Stromal cell of bone marrow (primary cell): ENCODE data around the gene MAMSTR.
A peak's percentile ranks its signal among the peaks of the same experiment; 100 is the strongest.

Experiments
- DNase-seq: peaks from one replicate; pipeline ENCODE4 v3.0.0-alpha.2; 2012; ENCODE audit warnings: low read depth

MAMSTR gene

DNA sequence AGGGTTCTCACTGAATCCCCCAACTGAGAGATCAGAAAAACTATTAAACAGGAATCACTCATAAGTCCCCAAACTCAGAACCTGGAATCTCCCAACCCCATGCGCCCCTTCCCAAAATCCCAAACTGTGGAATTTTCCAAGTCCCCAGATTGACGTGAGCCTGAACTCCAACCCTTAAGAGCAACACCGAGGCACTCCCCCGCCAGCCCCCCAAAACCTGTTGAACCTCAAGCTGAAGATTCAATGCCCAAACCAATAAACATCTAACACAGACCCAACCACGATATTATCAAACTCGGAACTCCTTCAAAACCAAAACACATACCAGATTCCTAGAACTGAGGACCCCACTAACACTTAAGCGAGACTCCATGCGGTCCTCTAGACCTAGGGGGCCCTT, 26.6 kb upstream of the MAMSTR start:
- no peak for DNase-seq

- DNase-seq = peak; percentile 44
Observed at GRCh38 chr19:48745208-48745995, 25.9 kb upstream of the MAMSTR start.

DNA sequence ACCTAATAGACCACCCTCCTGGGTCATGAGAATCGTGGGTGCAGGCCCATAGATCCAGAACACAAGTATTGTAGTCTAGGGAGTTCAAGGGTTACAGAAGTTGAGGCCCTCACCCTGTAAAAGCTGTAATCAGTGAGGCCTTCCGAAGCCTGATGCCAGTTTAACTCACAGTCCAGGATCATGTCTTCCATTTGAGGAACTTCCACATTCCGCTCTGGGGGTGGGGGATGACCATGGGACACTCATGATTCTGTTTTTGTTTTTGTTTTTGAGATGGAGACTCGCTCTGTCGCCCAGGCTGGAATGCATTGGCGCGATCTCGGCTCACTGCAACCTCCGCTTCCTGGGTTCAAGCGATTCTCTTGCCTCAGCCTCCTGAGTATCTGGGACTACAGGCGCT, 22.6 kb upstream of the MAMSTR start:
- no peak for DNase-seq

- DNase-seq = no peak
Observed at GRCh38 chr19:48741129-48741999, 21.8 kb upstream of the MAMSTR start.

DNA sequence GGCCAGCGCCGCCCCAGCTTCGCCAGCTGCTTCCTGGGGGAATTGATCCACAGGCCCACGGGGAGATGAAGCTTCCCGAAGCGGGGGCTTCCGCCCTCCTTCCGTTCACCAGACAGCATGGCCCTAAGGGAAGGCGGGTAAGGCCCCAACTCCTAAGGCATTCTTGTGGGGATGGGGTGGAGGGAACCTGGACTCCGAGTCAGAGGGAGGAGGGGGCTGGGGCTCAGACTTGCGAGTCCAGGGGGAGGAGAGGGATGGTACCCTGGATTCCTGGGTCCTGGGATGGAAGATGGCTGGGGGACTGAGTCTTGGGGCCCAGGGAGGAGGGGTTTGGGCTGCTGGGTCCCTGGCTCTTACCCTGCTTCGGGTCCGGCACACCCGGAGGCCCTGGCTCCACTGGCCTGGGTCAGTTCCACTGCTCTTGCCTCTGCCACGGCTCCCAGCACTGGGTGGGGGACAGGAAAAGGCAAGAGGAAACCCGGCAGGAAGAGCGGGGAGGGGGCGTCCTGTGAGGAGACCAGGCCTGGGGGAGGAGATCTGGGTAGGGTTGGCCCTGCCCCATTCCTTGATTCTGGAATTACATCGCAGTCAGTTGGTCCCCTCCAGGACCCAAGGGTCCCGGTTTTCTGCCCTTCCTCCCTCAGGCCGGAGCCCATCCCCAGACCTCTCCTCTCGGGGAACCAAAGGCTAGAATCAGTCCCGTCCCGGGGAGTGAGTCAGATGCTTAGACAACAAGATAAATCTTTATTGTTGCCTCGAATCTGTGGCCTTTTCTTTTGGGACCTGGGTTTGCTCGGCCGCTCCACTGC, 20.8 kb upstream of the MAMSTR start, which contains the start of gene RASIP1:
Gene RASIP1, minus strand, starts transcription at position 447 of the 809 bp plus-strand sequence. Its CDS starts 328 bp downstream, at position 119.
- no peak for DNase-seq

GRCh38 chr19:48739404-48740163, 20.1 kb upstream of the MAMSTR start:
- DNase-seq = no peak

DNA sequence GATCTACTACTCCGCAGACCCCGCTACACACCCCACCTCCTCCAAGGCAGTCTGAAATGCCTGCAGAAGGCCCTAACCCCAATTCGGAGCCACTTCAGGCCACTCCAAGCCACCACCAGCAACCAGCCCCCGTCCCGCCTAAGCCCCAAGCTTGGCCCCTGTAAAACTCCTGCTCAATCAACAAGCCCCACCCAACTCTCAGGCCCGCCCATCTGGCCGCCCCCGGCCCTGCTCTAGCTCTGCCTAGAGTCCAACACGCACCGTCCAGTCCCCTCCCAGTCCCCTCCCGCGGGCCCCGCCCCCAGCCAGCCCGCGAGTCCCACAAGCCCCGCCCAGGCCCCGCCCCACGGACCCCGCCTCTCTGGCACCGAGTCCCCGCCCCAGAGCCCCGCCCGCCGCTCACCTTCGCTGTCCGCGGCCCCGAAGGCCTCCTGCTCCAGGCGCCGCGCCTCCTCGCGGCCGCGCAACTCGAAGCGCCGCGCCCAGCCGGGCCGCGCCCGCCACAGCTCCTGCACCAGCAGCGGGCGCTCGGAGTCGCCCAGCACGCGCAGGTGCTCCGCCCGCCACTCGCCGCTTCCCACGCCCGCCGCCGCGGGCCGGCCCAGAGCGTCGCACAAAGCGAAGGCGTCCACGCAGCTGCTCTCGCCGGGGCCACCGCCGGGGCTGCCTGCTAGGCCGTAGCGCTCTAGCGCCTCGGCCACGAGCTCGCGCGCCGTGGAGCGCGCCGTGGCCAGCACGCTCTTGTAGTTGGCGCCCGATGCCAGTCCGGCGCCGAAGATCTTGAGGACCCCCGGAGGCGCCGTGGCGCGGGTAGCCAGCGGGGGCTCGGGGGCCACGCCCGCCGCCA, 19.3 kb upstream of the MAMSTR start:
- DNase-seq = peak; percentile 19

- no peak for DNase-seq
Observed at GRCh38 chr19:48737360-48737998, 18.0 kb upstream of the MAMSTR start.

GRCh38 chr19:48735031-48735615, 15.6 kb upstream of the MAMSTR start:
- no peak for DNase-seq

DNA sequence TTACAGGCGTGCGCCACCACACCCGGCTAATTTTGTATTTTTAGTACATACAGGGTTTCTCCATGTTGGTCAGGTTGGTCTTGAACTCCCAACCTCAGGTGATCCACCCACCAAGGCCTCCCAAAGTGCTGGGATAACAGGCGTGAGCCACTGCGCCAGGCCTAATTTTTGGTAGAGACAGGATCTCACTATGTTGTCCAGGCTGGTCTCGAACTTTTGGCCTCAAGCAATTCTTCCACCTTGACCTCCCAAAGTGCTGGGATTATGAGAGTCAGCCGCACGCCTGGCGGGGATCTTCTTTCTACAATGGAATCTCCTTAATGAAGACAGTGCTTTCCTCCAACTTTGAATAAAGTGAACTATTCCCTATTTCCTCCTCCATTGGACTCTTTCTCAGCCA, 15.1 kb upstream of the MAMSTR start:
- no peak for DNase-seq

DNA sequence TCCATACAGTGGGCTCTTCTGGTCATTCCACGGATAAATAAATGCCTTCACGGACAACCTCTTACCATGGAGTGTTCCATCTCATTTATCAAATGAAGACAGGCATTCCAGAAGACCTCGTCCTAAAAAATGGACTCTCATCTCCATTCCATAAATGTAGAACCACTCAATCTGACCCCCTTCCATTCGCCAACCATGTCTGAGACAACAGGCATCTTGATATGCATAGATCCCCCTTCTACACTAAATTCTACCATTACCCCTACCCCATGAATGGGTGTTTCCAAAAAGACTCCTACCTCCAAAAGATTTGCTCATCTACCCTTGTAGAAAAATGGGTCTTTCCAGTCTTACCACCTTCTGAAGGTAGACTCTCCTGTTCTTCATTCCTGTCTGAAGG, 11.9 kb upstream of the MAMSTR start:
- no peak for DNase-seq

DNA sequence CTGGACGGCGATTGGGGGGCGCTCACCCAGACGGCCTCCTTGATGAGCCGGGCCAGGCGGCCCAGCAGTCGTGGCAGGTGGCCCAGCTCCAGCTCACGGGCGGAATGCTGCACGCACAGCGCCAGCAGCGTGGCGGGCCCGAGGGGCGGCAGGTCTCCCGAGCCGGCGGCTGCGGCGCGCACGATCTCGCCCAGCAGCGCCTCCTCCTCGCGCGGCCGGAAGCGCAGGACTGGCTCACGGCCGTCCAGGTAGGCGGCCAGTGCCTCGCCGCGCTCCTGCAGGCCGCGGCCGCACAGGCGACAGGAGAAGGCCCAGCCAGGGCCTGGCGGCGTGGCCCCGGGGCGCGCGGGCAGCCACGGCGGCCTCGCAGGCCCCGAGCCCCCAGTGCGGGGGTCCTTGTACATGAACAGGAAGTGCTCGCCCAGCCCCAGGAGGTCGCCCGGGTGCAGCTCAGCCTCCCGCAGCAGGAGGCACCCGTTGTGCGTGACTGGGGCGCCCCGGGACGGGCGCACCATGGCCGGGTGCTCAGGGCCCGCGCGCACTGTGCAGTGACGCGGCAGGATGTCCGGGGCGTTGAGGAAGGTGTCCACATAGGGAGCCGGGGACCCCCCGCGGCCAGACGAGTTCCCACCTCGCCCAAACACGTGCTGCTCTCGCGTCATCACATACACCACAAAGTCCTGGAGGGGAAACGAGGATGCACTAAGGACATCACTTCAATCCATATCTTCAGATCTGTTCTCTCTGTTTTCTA, 9.6 kb upstream of the MAMSTR start:
- no peak for DNase-seq

GRCh38 chr19:48726556-48726955, 7.0 kb upstream of the MAMSTR start:
- no peak for DNase-seq

DNA sequence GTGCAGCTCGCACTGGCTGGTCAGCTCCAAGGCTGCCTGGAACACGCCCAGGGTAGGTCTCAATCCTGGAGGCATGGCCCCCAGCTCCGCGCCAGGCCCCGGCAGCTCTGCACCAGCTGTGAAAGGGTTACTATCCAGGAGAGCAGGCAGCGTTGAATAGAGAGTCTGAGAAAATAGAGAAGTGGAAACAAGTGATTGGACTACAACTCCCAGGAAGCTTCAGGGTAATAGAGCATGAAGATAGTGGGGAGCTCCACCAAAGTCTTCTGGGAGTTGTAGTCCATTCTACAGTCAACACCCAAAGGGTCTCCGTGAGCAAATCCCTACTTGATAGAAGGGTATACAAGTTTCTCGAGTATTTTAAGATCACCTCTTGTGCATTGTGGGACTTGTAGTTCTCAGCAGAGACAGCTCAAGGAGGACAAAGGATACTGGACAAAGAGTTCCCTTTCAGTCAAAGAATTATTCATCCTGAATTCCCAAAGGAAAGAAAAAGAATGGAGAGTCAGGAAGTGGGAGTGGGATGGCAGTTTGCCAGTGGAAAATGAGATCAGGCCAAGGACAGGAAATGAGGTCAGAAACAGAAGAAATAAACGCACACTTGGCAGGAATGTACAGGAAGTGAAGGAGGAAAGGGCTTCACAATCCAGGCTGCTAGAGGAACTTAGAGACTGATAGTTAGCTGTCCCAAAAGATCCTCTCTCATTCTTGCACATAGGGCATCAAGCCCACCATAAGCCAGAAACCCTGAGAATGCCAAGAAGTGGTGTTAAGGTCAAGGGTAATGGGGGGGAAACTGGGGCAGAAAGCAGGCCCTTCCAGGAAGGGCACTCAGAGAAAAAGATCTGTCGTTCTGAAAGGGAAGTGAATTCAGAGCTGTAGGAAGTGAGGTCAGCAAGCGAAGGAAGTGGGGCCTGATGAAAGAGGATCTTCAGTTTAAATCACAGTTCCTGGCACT, 5.5 kb upstream of the MAMSTR start:
- peak; percentile 86 for DNase-seq

DNA sequence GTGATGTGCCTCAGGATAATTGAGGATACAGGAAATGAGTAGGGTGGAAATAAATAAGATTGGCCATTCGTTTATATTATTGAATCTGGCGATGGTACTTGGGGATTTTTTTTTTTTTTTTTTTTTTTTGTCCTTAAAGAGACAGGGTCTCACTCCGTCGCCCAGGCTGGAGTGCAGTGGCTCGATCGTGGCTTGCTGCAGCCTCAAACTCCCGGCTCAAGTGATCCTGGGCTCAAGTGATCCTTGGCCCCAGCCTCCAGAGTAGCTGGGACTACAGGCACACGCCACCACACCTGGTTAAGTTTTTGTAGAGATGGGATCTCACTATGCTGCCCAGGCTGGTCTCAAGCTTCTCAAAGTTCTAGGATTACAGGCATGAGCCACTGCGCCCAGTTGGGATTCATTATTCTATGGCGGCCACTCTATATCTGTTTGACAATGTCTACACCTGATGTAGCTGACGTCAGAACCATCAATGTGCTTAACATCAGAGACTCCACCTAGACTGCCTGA, 2.7 kb upstream of the MAMSTR start:
- no peak for DNase-seq

GRCh38 chr19:48720613-48721296, 1.2 kb upstream of the MAMSTR start:
- peak; percentile 100 for DNase-seq

DNA sequence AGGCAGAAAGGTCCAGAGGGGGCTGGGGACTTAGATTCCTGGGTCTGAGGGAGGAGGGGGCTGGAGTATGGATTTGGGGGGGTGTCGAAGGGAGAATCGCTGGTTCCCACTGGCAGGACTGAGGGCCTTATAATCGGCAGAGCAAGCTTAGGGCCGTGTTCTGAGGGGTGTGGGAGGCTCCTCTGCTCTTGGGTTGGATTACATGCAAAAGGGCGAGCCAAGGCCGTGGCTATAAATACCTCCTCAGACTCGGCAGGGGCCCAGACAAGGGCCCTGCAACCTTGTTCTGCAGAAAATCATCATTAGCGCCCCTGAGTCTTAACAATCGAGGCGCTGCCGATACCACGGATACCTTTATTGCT, 707 bp upstream of the MAMSTR start:
- no peak for DNase-seq
